Stimulated activated memory B cell treated with anti-CD40 and anti-IgM and Interleukin-4, amounts not matched to agents 10 μg/mL and 1 μg/mL and 100 μg/mL, for 72 hours (primary cell): ENCODE data around the gene DHCR24.
A peak's percentile ranks its signal among the peaks of the same experiment; 100 is the strongest.

Source experiments
- ATAC-seq: fragments of 150-1000 bp; cut with Tn5 transposase; 2 replicates; pipeline ENCODE4 v1.10.0; 2021
- H3K27ac Mint-ChIP-seq: one replicate; pipeline ENCODE4 v1.8.0; 2022; ENCODE audit warnings: mild to moderate bottlenecking, mixed read lengths
- H3K27me3 Mint-ChIP-seq: one replicate; pipeline ENCODE4 v1.8.0; 2022; ENCODE audit warnings: mixed read lengths
- H3K36me3 Mint-ChIP-seq: one replicate; pipeline ENCODE4 v1.8.0; 2022; ENCODE audit warnings: mixed read lengths
- H3K4me1 Mint-ChIP-seq: one replicate; pipeline ENCODE4 v1.8.0; 2022; ENCODE audit warnings: mixed read lengths
- H3K4me3 Mint-ChIP-seq: one replicate; pipeline ENCODE4 v1.8.0; 2022; ENCODE audit warnings: mild to moderate bottlenecking, moderate library complexity, mixed read lengths
- H3K9me3 Mint-ChIP-seq: one replicate; pipeline ENCODE4 v1.8.0; 2022; ENCODE audit warnings: mixed read lengths

Gene DHCR24

DNA sequence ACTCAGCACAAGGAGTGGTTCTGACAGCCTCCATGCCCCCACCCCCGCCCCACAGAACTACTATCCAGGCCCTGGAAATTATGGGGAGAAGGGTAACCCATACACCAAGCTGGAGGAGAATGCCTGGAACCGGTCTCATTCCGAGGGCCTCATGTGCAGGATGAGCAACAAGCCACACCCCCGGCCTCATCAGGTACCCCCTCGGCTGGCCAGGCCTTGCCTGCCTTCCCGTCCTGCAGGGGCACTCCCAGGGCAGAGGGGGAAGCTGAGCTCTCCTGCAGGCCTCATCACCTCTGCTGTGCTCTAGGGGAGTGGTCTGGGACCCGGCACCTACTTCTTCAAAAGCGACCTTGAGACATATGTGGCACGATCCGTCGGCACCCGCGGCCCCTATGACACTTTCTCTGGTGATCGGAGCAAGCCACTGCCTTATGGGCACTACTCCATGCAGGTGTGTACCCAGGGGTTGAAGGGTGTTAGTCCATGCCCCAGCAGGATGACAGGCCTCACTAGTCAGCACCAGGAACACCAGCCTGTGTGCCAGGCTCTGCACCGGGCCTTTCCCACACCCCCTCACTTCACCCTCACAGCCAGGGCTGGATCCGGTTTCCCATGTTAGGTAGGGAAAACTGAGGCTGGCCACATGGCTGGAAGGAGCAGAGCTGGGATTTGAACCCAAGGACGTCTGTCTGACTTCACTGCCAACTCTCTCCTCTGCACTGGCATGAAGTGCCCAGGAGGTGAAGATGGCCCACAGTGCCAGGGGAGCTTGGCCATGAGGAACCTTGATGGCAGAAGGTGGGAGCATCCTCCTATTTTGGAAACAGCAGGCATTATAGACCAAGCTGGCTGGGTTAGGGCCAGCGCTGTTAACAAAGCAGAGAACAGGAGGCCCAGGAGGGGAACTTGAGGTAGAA lies 75.0 kb downstream of the DHCR24 start:
- no peak overlapping the region for H3K4me3 Mint-ChIP-seq
- ATAC-seq = no peak
- H3K27me3 Mint-ChIP-seq = no peaks in the 10 kb centered on the region
- H3K27ac Mint-ChIP-seq = no peak overlapping the region
- H3K4me1 Mint-ChIP-seq = peaks cover 6% of the 10 kb centered on the region
- H3K36me3 Mint-ChIP-seq = no peaks in the 10 kb centered on the region
- H3K9me3 Mint-ChIP-seq = no peaks in the 10 kb centered on the region

DNA sequence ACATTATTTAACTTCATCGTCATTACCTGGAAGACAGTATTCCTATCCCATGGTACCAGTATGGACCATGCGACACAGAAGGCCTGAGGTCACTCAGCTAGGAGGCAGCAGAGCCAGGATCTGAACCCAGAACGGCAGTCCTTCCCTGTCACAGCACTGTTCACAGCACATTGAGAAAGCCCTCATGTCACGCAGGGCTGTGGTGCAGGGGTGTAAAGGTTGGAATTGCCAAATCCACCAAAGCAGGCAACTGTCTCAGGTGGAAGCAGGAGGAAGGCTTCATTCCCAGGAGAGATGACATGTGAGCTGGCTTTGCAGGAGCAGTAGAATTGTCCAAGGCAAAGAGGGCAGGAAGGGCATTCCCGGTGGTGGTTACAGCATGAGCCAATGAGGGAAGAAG lies 75.9 kb downstream of the DHCR24 start:
- no peaks in the 10 kb centered on the region for H3K36me3 Mint-ChIP-seq
- H3K4me1 Mint-ChIP-seq = peaks cover 6% of the 10 kb centered on the region
- H3K27me3 Mint-ChIP-seq = no peaks in the 10 kb centered on the region
- no peak overlapping the region for H3K4me3 Mint-ChIP-seq
- no peaks in the 10 kb centered on the region for H3K9me3 Mint-ChIP-seq
- no peak for ATAC-seq
- H3K27ac Mint-ChIP-seq = no peak overlapping the region

DNA sequence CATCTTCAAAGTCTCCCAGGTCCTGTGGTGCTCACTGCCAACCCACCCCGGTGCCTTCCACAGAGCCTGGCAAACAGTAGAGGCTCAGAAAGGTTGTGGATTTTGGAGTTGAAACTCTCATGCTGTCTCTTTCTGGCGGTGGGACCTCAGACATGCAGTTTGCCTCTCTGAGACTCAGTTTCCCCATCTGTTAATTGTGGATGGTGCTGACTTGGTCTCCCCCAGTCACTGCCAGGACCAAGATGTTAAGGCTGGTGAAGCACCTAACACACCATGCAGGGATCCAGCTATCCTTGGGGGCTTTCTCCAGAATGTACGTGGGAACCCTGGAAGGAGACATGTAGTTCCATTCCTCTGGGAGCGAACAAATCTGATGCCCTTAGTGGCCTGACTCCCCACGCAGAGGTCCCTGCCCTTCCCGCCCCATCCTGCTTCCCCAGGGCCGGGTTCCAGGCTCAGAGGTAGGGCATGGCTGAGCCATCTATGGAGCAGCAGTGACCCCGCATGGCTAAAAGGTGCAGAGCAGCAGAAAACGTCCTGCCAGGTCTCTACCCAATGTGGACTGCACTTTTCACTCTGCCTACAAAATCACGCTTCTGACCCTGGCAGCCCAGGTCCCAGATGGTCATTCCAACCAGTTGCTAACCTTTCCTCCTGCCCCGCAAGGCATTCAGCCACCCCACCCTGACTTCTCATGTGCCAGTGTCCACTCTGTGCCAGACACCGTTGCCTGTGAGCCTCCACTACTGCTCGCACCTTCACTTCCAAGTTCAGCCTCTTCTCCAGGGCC lies 76.6 kb downstream of the DHCR24 start:
- no peaks in the 10 kb centered on the region for H3K9me3 Mint-ChIP-seq
- no peak overlapping the region for H3K27ac Mint-ChIP-seq
- no peaks in the 10 kb centered on the region for H3K27me3 Mint-ChIP-seq
- H3K4me3 Mint-ChIP-seq = no peak overlapping the region
- H3K36me3 Mint-ChIP-seq = no peaks in the 10 kb centered on the region
- ATAC-seq = peak; percentile 75
- peaks cover 6% of the 10 kb centered on the region for H3K4me1 Mint-ChIP-seq

DNA sequence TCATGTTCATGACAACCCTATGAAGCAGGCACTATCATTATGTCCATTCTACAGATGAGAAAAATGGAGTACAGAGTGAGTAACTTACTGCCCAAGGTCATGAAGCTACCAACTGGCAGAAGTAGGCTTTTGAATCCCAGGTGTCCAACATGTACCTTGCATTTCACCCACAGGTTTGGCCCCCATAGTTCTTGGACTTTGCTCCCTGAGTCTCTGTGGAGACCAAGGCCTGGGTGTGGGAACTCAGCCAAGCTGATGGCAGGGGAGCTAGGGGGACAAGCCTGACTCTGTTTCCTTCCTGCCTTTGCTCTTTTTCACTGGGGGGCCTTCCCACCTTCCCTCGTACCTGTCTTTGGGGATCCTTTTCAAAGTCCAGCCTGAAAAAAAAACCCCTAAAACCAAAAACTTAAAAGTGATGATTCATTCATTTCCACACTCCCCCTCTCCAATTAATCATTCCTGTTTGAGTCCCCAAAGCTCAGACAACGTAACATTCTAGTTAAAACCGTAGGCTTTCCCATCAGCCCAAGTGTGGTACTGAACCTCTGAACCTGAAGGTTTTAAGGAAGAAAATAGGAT lies 77.4 kb downstream of the DHCR24 start:
- H3K27me3 Mint-ChIP-seq = no peaks in the 10 kb centered on the region

DNA sequence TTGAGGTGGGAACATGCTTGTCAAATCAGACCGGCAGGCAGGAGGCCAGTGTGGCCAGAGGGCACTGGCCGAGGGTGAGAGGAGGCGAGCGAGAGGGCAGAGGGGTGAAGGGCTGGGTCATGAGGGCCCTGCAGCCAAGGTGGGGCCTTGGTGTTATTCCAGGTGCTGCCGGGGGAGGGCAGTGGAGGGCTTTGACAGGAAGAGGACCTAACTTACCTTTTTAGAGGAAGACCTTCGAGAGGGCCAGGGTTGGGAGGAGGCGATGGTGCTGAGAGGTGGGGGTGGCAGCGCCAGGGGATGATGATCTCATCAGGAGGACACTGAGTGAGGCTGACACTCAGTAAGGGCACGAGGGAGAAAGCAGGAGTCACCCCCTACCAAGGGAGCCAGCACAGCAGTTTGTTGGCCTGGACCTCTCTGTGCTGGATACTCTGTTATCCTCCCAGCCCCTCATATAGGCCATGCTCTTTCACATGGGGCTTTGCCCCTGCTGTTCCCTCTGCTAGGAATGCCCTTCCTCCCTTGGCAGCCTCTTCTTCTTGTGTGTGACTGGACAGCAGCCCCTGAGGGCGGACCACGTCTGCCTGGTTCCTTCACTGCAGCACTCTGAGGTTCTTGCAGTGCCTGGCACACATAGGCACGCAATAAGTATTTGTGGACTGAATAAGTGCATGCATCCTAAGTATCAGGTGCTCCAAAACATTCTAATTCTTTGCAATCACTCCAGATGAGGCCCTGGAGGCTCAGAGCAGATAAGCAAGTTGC lies 78.4 kb downstream of the DHCR24 start:
- H3K36me3 Mint-ChIP-seq = no peaks in the 10 kb centered on the region

More for the DNA sequence above, 77.4 kb downstream of the DHCR24 start:
- no peak overlapping the region for H3K4me3 Mint-ChIP-seq
- no peak overlapping the region for H3K27ac Mint-ChIP-seq
- no peaks in the 10 kb centered on the region for H3K9me3 Mint-ChIP-seq
- H3K4me1 Mint-ChIP-seq = peaks cover 6% of the 10 kb centered on the region
- no peaks in the 10 kb centered on the region for H3K36me3 Mint-ChIP-seq
- ATAC-seq = no peak

DNA sequence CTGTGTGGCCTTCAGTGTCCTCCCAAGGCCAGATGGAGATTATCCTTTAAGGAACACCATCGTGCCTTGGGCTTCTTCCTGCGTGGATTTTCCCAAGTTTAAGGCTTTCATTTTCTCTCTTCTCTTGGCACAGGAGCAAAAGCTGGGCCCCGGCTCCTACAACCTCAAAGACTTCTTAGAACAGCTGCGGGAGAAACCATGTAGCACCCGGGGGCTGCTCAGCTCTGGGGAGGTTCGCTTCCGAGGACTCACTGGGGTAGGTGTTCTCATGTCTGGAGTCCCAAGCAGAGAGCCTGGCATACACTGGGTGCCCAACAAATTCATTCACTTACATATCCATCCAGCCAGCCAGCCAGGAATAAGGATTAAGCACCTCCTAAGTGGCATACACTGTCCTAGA lies 79.2 kb downstream of the DHCR24 start:
- Mint-ChIP-seq H3K9me3 (no peaks in the 10 kb centered on the region), H3K4me3 (no peak overlapping the region), H3K4me1 (no peaks in the 10 kb centered on the region), H3K36me3 (no peaks in the 10 kb centered on the region), H3K27me3 (no peaks in the 10 kb centered on the region), H3K27ac (no peak overlapping the region)
- no peak for ATAC-seq

More for the DNA sequence above, 78.4 kb downstream of the DHCR24 start:
- Mint-ChIP-seq H3K9me3 (no peaks in the 10 kb centered on the region), H3K27ac (no peak overlapping the region), H3K4me3 (no peak overlapping the region), H3K4me1 (peaks cover 5% of the 10 kb centered on the region), H3K27me3 (no peaks in the 10 kb centered on the region)
- ATAC-seq = no peak

DNA sequence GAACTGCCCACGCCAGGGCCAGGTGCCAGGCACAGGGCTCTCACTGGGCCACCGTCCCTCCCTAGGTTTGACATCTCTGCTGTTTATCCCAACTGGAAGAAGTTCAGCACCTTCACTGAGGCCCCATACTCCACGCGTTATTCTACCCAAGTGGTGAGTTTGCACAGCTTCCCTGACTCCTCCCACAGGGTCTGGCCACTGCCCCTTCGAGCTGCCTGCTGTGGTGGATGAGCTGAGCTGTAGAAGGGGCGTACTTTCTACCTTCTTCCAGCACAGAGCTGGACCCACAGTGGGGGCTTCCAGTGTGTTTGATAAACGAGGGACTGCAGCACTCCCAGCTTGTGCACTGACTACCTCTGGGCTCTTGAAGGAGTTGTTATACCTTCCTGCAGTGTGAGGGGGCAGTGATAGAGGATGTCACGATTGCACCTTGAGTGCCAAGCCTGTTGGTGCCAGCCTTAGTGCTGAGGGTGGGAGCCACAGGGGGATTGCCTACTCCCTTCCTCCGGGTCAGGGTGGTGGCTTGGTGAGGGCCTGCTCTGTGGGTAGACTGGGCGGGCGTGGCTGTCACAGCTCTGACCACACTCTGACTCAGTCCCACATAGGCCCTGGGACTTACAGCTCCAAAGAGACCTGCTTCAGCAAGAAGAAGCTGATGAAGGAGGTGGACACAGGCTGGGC lies 79.9 kb downstream of the DHCR24 start:
- Mint-ChIP-seq H3K27ac (no peak overlapping the region), H3K36me3 (no peaks in the 10 kb centered on the region), H3K4me3 (no peak overlapping the region), H3K4me1 (peaks cover 1% of the 10 kb centered on the region), H3K9me3 (no peaks in the 10 kb centered on the region), H3K27me3 (no peaks in the 10 kb centered on the region)
- peak; percentile 5 for ATAC-seq

DNA sequence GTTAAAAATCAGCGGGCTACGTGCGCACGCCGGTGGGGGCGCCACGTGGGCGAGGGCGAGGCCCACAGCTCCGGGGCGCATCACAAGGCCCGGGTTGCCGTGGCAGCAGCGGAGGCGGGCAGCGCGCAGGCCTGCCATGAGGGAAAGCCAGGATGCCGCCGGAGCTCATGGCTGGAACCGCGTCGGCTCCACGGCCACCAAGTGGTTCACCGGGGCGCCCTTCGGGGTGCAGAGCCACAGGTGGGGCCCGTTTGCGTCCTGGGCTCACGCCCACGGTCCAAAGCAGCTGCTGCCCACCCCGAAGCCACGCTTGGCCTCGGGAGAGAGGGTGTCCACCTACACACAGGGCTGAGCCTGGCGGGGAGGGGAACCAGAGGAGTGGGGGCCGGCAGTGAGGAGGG lies 81.0 kb downstream of the DHCR24 start:
- Mint-ChIP-seq H3K27me3 (no peaks in the 10 kb centered on the region), H3K4me1 (peaks cover 9% of the 10 kb centered on the region), H3K4me3 (no peak overlapping the region), H3K36me3 (no peaks in the 10 kb centered on the region), H3K9me3 (no peaks in the 10 kb centered on the region), H3K27ac (no peak overlapping the region)
- no peak for ATAC-seq

DNA sequence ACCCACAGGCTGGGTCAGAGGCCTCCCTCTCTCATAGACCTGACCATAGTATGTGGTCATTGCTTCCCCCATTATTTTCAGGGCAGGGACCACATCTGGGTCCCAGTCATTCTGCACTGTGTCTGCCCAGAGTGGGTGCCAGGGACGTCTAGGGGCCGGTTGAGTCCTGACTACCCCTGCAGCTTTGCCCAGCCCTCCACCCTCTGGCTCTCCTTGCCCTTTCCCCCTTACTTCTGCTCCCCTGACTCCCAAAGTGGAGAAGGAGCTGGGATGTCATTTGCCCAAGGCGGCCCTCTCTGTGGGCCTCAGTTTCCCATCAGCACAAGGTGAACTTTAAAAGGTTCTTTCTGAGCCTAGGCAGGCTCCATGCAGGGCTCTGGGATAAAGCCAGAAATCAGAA lies 81.5 kb downstream of the DHCR24 start:
- no peak for ATAC-seq
- Mint-ChIP-seq H3K4me1 (peaks cover 9% of the 10 kb centered on the region), H3K9me3 (no peaks in the 10 kb centered on the region), H3K4me3 (no peak overlapping the region), H3K27ac (no peak overlapping the region), H3K36me3 (no peaks in the 10 kb centered on the region), H3K27me3 (no peaks in the 10 kb centered on the region)

DNA sequence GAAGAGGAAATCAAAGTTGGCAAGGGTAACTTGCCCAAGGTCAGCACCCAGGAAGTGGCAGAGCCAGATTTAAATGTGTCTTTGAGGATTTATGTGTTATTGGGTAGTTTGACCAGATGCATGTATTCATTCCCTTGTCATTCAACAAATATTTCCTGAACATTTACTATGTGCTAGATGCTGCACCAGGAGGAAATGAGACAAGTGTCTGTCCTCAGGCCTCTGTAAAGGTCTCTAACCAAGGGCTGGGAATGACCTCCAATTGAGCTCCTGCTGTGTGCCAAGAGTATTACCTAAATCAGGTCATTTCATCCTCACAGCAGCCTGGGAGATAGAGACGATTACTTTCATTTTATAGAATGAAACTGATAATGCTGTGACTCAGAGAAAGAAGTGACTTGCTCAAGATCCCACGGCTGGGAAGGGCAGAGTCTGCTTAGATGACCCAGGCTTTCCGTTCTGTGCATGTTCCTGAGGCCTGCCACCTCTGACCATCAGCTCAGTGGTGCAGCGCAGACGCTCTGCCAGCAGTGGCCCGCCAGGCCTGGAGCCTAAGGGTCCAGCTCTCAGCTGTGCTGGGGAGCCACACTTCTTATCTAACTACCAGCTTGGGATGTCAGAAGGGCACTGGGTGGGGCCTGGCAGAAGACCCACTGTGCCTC lies 82.4 kb downstream of the DHCR24 start:
- Mint-ChIP-seq H3K4me3 (no peak overlapping the region), H3K27me3 (no peaks in the 10 kb centered on the region)
- no peak for ATAC-seq

DNA sequence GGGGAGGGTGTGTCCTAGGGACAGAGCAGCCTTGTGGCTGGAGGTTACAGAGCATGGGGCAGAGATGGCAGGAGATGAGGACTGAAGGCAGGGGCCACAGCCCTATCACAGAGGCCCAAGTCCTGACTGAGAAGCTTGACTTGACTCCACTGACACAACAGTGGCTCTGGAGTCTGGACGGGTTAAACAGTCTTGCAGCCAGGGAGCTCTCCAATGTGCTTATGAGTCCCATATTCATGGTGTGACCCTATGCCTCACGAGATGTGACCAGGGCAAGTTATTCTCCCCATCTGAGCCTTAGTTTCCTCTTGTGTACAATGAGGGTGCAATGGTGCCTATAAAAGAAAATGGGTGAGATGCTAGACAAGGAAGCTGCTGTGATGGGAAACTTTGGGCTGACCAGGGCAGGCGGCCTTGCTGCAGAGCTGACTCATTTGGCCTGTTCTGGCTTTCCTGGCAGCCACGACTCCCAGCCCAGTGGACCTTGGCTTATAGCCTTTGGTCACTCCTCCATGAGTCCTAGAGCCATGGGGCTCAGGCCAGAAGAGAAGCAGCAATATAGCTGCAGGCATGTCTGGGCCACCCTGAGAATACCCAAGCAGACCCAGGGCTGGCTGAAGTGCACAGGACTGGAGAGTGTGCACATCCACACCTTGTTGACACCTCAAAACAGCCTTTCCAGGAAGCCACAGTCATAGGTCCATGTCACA lies 83.1 kb downstream of the DHCR24 start:
- H3K27ac Mint-ChIP-seq = no peak overlapping the region
- H3K4me1 Mint-ChIP-seq = peaks cover 24% of the 10 kb centered on the region

More for the DNA sequence above, 82.4 kb downstream of the DHCR24 start:
- Mint-ChIP-seq H3K4me1 (peaks cover 17% of the 10 kb centered on the region), H3K27ac (no peak overlapping the region), H3K9me3 (no peaks in the 10 kb centered on the region), H3K36me3 (no peaks in the 10 kb centered on the region)

DNA sequence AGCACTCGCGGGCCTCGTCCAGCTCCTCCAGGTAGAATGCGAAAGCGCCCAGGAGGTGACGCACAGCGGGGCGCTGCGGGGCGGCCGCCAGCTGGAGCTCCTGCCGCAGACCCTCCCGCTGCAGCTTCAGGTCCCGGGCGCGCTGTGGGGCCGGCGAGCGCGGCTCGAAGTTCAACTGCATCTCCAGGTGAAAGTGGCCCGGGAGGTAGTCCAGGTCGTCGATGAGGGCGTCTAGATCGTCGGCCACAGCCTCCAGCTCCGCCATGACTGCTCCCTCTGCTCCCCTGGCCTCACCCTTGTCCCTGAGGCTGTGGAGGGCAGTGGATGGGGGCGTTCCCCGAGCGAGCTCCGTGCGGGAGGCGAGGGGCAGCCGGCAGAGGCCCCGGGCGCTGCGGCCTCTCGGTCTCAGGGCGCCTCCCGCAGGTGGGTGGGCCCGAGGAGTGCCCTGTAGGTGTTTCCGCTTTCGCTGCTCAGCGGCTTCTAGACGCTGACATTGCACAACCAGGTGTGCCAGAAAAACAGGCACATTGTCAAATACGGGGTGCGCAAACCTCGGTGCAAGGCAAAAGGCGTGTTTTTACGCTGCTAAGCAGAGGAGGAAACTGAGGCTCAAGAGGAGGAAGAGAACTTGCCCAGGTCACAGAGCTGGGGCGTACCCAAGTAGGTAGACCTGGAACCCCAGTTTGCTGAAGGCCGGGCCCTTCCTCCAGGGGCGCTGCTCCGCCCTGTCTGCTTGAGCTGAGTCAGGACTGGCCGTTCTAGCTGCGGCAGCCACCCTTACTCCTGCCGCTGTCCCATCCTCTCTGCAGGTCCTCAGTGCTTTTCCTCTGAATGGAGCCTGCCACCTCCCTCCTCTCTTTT lies 85.9 kb downstream of the DHCR24 start, which contains the start of gene TTC22:
Gene TTC22, minus strand, starts transcription at position 425 of the 861 bp plus-strand sequence. Its CDS starts 160 bp downstream, at position 265.
- H3K27ac Mint-ChIP-seq = peak within 1 kb of the TSS; percentile 68
- peak within 1 kb of the TSS; percentile 91 for H3K4me3 Mint-ChIP-seq
- H3K36me3 Mint-ChIP-seq = peaks cover 5% of the 10 kb centered on the region
- no peaks in the 10 kb centered on the region for H3K27me3 Mint-ChIP-seq
- H3K4me1 Mint-ChIP-seq = peaks cover 38% of the 10 kb centered on the region
- no peaks in the 10 kb centered on the region for H3K9me3 Mint-ChIP-seq
- peak; percentile 93 for ATAC-seq

More for the DNA sequence above, 83.1 kb downstream of the DHCR24 start:
- Mint-ChIP-seq H3K4me3 (no peak overlapping the region), H3K36me3 (no peaks in the 10 kb centered on the region), H3K27me3 (no peaks in the 10 kb centered on the region), H3K9me3 (no peaks in the 10 kb centered on the region)
- no peak for ATAC-seq
